Measurements from ENCODE around the gene NFIB.

NFIB gene

GRCh38 chr9:14185016-14185415 lies 128.9 kb downstream of the NFIB start:
- no peak for DNase-seq (ENCODE audit: low spot score)

DNA sequence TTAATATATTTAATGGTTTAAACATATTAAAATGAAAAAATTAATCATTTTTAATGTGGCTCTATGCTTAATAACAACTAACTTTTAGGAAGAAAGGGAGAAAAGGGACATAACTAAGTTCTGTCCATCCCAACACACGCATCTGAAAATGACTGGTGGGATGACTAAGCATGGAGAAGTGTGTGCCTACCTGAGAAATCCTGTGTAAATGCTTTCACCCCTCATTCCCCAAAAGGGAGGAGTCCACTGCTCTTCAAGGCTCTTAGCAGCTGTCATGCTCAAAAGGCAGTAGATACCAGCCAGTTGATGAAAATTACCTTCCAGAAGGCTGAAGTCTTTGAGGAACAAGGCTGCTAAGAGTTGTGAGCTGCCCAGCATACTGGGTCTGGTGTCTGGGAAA lies 130.9 kb downstream of the NFIB start:
- DNase-seq (ENCODE audit: low spot score): no peak

DNA sequence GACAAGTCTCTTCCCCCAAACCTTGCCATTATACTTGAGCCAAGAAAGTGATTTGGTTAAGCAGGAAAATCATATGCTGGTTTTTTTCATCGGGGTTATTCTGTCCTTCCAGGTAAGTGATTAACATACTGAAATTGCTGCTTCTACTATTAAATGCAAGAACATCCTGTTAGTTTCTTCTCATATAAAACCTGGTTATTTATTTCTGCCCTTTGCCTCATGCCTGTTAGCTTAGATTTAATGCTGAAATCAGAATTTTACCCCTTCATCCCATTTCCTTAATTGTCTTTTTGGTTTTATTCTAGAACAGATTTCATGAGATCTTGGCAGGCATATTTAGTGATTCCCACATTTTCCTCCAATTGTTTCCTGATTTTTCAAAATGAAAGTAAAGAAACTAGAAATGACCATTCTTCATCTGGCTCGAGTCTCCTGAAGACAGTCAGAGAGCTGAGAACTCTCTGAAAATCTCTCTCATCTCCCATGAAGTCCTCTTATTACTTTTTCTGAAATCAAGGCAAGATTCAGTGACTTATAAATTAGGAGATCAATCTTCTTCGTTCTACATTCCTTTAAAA lies 132.9 kb downstream of the NFIB start:
- no peak for DNase-seq (ENCODE audit: low spot score)

DNA sequence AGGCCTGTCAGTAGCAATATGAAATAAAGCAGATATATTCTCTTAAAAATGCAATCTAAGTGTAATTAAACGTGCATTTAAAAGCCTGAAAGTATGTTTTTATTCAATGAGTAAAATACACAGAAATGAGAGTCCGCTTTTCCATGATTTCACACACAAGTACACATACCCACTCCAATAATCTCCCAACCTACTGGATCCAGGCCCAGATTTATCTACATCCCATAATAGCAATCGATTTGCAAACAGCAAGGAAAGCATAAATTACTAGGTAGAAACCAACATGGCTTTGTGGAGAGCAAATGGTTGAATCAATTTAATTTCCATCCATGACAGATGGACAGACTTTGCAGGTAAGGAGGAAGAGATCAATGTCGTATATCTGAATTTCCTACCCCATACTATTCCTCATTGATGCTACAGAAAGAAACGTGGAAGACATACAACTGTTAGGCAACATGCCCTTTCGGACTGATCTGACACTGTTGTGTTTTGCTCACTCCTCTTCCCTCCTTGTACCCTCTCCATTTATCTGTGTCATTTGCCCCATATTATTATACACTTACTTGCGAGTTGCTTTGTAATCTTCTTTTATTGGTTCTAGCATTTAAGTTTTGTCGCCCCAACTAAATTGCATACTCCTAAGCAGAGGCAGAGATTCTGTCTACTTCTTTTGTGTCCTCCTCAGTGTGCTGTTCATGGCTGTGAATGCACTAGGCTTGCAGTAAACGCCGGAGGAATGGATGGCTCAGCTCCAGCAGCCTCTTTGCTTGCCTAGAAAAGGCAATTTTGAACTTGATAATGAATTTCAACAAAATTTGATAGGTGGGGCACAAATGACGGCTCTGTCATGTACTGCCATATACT lies 133.6 kb downstream of the NFIB start:
- no peak for DNase-seq (ENCODE audit: low spot score)

GRCh38 chr9:14179449-14179848 lies 134.5 kb downstream of the NFIB start:
- no peak for DNase-seq (ENCODE audit: low spot score)

- DNase-seq (ENCODE audit: low spot score): no peak
These were observed 138.2 kb downstream of the NFIB start for GRCh38 chr9:14175778-14176177.

- no peak for DNase-seq (ENCODE audit: low spot score)
These were observed 140.2 kb downstream of the NFIB start for GRCh38 chr9:14173713-14174112.

- no peak for DNase-seq (ENCODE audit: low spot score)
These were observed 142.9 kb downstream of the NFIB start for GRCh38 chr9:14170973-14171596.

DNA sequence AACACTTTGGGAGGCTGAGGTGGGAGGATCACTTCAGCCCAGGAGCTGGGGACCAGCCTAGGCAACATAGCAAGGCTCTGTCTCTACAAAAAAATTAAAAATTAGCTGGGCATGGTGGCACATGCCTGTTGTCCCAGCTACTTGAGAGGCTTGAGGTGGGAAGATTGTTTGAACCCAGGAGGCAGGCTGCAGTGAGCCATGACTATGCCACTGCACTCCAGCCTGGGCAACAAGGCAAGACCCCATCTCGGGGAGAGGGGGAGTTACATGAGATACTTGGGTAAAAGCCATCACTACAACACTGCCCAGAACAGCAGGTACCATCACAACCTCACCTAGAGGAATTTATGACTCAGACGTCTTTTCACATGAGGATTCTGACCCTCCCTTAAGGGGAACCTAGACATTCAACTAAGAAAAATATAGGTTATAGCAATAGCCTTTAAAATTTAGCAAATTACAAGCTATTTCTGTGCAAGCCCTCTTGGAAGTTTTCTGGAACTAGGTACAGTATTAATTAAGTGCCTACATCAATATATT lies 143.5 kb downstream of the NFIB start:
- DNase-seq (ENCODE audit: low spot score): no peak

GRCh38 chr9:14168381-14168780 lies 145.6 kb downstream of the NFIB start:
- DNase-seq (ENCODE audit: low spot score): no peak

DNA sequence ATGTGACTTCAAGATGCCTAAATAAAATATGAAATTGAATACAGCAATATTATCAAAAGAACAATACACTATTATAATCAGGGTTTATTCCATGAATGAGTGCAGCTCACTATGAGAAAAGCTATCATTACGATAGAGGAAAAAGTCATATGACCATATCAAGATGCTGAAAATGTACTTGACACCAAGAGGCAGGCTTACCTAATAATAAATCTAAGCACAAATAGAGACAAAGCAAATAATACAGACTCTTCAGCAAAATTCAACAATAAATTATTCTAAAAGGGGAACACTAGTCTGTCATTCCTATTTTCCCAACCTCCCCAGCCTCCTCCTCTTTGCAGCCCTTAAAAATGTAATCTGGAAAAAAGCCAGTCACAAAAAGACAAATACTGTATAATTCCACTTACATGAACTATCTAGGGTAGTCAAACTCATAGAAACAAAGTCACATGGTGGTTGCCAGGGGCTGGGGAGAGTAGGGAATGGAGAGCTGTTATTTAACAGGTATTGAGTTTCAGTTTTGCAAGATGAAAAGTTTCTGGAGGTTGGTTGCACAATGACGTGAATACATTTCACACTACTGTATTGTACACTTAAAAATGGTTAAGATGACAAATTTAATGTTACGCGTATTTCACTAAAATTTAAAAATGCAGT lies 148.4 kb downstream of the NFIB start:
- no peak for DNase-seq (ENCODE audit: low spot score)

DNA sequence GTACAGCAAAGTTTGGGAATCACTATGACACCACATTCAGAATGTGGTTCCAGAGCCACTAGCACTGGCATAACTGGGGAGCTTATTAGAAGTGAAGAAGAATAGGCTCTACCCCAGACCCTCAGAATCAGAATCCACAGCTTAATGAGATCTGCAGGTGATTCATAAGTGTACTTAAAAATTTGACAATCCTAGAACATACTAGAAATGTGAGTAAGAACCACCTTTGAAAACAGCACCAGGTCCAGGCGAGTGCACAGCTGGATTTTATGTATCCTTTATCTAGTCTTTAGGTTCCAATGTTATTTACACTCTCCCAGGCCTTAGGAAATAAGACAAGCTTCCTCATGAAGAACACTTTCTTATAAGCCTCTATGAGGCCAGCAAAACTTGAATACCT lies 149.0 kb downstream of the NFIB start:
- no peak for DNase-seq (ENCODE audit: low spot score)

- DNase-seq (ENCODE audit: low spot score): no peak
These were observed 154.3 kb downstream of the NFIB start for GRCh38 chr9:14159440-14160216.

DNA sequence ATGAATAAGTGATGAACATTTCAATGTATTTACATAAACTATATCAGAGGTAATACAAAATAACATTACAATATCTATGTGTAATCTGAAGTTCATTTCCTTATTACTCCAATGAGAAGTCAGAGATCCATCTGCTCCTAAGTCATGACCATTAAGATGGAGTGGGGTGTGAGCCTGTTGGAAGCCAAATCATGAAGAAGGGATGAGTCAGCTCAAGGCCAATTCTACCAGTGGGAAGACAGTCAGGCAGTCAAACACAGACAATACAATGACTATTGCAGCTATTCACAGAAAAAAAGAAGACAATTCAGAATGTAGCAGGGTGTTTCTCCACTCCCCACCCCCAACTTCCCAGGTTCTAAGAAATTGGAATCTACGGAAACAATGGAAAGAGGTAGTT lies 155.0 kb downstream of the NFIB start:
- DNase-seq (ENCODE audit: low spot score): no peak

GRCh38 chr9:14158136-14158813 lies 155.7 kb downstream of the NFIB start:
- DNase-seq (ENCODE audit: low spot score): no peak

- DNase-seq (ENCODE audit: low spot score): no peak
These were observed 156.8 kb downstream of the NFIB start for GRCh38 chr9:14157191-14157590.

GRCh38 chr9:14156046-14156445 lies 157.9 kb downstream of the NFIB start:
- DNase-seq (ENCODE audit: low spot score): no peak

DNA sequence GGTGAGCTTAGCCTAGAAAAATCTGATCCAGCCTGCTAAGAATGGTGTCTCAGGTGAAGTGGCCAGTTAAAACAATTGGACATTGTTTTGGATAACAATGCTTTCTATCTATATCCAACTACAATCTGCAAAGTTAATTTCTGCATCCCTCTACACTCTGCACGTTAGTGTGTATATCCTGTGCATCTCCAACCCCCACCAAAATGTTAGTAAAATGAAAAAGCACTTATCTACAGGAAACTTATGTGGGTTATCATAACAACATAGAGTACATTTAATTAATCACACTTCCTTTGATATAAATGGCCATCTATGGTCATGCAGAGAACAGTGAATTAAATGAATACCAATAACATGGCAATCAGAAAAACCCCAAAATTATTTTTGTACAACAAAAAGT lies 158.7 kb downstream of the NFIB start:
- DNase-seq (ENCODE audit: low spot score): no peak

- DNase-seq (ENCODE audit: low spot score): no peak
These were observed 160.6 kb downstream of the NFIB start for GRCh38 chr9:14153310-14153720.

GRCh38 chr9:14151451-14151850 lies 162.5 kb downstream of the NFIB start:
- no peak for DNase-seq (ENCODE audit: low spot score)

DNA sequence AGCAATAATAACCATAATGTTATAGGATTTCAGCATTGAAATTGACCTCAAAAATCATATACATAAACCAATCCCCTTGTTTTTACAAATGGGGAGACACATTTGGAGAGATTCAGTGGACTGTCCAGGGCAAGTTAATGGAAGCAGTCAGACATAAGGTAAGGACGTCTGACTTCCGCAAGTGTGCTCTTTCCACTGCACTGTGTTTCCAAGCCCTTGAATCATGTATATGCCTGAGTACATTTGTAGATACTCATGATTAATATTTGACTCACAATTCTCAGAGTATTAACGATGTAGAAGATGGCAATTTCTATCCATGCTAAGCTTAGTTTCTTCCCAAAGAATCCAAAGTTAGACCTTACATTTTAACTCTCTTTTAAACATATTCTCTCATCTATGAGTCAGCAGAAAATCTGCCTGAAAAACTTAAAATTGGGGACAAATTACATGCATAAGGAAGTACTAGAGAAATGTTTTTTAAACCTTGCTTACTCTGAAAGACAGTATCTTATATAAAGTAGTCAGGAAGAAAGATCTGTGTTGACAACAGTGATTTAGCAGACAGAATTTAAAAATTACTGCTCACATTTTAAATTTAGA lies 165.3 kb downstream of the NFIB start:
- no peak for DNase-seq (ENCODE audit: low spot score)
